WERI-Rb-1 (cell line): ENCODE measurements around the gene SULT6B1.
"Not testable (repeated sequence)": the region's sequence is repeated elsewhere in the genome, so short reads cannot be mapped to it uniquely, and the experiment has no call there.

Experiments used
- DNase-seq: peaks from one replicate; pipeline ENCODE4 v3.0.0-alpha.2; 2020
- H3K27ac ChIP-seq: fragments of 250-450 bp; sonication (Bioruptor Pico); 2 replicates; pipeline ENCODE4 v1.5.1; 2020; ENCODE audit warnings: mild to moderate bottlenecking, moderate library complexity
- H3K27me3 ChIP-seq: fragments of 250-450 bp; sonication (Bioruptor Pico); 2 replicates; pipeline ENCODE4 v1.5.1; 2021; ENCODE audit warnings: mild to moderate bottlenecking, low read depth, moderate library complexity; ENCODE audit not compliant: insufficient read depth, severe bottlenecking
- H3K36me3 ChIP-seq: fragments of 250-450 bp; sonication (Bioruptor Pico); 2 replicates; pipeline ENCODE4 v1.5.1; 2020; ENCODE audit warnings: mild to moderate bottlenecking, moderate library complexity
- H3K4me3 ChIP-seq: 2 replicates; pipeline ENCODE4 v1.5.1; 2011; ENCODE audit warnings: low read depth, mild to moderate bottlenecking, control low read depth, low read length
- H3K9me3 ChIP-seq: fragments of 250-450 bp; sonication (Bioruptor Pico); 2 replicates; pipeline ENCODE4 v1.5.1; 2021; ENCODE audit warnings: mild to moderate bottlenecking, moderate library complexity; ENCODE audit not compliant: severe bottlenecking
- CTCF ChIP-seq: IDR thresholded peaks from 2 replicates; pipeline ENCODE4 v1.5.1; 2011; ENCODE audit warnings: low read depth, mild to moderate bottlenecking, control low read depth, inconsistent platforms, low read length

Gene SULT6B1

GRCh38 chr2:37201208-37201607 is 12.7 kb upstream of the SULT6B1 start:
- TF ChIP-seq CTCF = no peak
- no peaks in the 10 kb centered on the region for H3K27me3 ChIP-seq
- no peak overlapping the region for H3K27ac ChIP-seq
- peaks cover 74% of the 10 kb centered on the region for H3K36me3 ChIP-seq
- no peak overlapping the region for H3K4me3 ChIP-seq
- no peak for DNase-seq
- peaks cover 6% of the 10 kb centered on the region for H3K9me3 ChIP-seq

- H3K27ac ChIP-seq = no peak overlapping the region
Observed at GRCh38 chr2:37198681-37199065, 10.2 kb upstream of the SULT6B1 start.

GRCh38 chr2:37196320-37197195 is 8.1 kb upstream of the SULT6B1 start, which contains the start of gene CEBPZOS:
Gene CEBPZOS (plus strand): TSS chr2:37196496. CDS start chr2:37199705, 3,209 bp downstream.
- Histone ChIP-seq H3K27ac (peak within 1 kb of the TSS; percentile 83), H3K4me3 (peak within 1 kb of the TSS; percentile 91), H3K36me3 (peaks cover 28% of the 10 kb centered on the region), H3K9me3 (no peaks in the 10 kb centered on the region), H3K27me3 (no peaks in the 10 kb centered on the region)
- no peak for TF ChIP-seq CTCF
- DNase-seq = peak; percentile 90

More at GRCh38 chr2:37198681-37199065, 10.2 kb upstream of the SULT6B1 start:
- Histone ChIP-seq H3K4me3 (no peak overlapping the region), H3K36me3 (peaks cover 49% of the 10 kb centered on the region), H3K27me3 (no peaks in the 10 kb centered on the region), H3K9me3 (peaks cover 3% of the 10 kb centered on the region)
- no peak for DNase-seq
- TF ChIP-seq CTCF = no peak

GRCh38 chr2:37195862-37196319 is 7.4 kb upstream of the SULT6B1 start:
- DNase-seq, H3K27me3 ChIP-seq, H3K9me3 ChIP-seq: not testable (repeated sequence)
- H3K27ac ChIP-seq = peak overlapping the region; percentile 83
- H3K4me3 ChIP-seq = peak overlapping the region; percentile 91
- H3K36me3 ChIP-seq = peaks cover 21% of the 10 kb centered on the region

- Histone ChIP-seq H3K4me3 (no peak overlapping the region), H3K27ac (no peak overlapping the region), H3K9me3 (no peaks in the 10 kb centered on the region), H3K27me3 (no peaks in the 10 kb centered on the region), H3K36me3 (no peaks in the 10 kb centered on the region)
- DNase-seq = no peak
- TF ChIP-seq CTCF = no peak
Observed at GRCh38 chr2:37192551-37192950, 4.1 kb upstream of the SULT6B1 start.

GRCh38 chr2:37191747-37192146 is 3.3 kb upstream of the SULT6B1 start:
- no peaks in the 10 kb centered on the region for H3K36me3 ChIP-seq
- no peak for DNase-seq
- TF ChIP-seq CTCF = no peak
- no peak overlapping the region for H3K4me3 ChIP-seq
- no peaks in the 10 kb centered on the region for H3K27me3 ChIP-seq
- H3K9me3 ChIP-seq = no peaks in the 10 kb centered on the region
- H3K27ac ChIP-seq = no peak overlapping the region
